ENCODE data around the gene CCND3.

GRCh38 chr6:41927253-41927652 is 14.4 kb downstream of the CCND3 start:
- no peak for TF ChIP-seq CTCF (IDR thresholded peaks at IDR 0.05)
- TF ChIP-seq POLR2A (IDR thresholded peaks at IDR 0.05), result no peak
